ENCODE measurements around the gene RABEP1. TPM values are rescaled to one million over a fixed set of nuclear protein-coding genes. Genes with fewer than 3 reads are reported as not detected.

Gene RABEP1
- total RNA-seq, 4 donors from 2014 or later, result 16.5 to 27.4 (median 25.4) TPM

DNA sequence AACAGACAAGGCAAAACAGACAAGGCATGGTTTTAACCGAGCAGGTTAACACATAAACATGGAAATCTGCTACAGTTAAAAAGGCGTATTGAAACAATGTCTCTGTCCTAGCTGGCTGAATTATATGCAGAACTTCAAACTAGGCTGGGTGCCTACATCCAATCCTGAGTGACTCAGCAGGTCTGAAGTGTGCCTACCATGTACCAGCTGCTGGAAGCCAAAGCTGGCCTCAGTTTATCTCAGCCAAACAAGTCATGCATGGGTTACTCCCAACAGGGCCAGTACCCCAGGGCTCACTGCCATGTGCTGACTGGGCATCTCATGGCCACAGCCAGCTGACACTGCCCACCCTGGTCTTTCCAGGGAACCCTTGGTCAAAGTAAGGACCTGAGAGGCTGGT, 152.9 kb downstream of the RABEP1 start:
- no peak for TF ChIP-seq POLR2A (IDR thresholded peaks at IDR 0.05)
- no peak for TF ChIP-seq CTCF (IDR thresholded peaks at IDR 0.05)
- DNase-seq (ENCODE audit: low spot score in 2 of 2), result no peak
- WGBS, 2 donors, result 91 to 95% methylated on average over 2 of the region's 2 CpGs
- intact Hi-C loops (cut with DNase I; ENCODE audit: low total_unique reads), result no loop called here
- H3K4me3 ChIP-seq (ENCODE audit: low read depth, poor library complexity, severe bottlenecking), result no peak overlapping the region

Other genes starting within 250 kb of the RABEP1 start
- gene SLC52A1, start 246.9 kb upstream of the RABEP1 start, total RNA-seq, result 10 to 100 TPM in 1 of 4 donors, 1 to 10 TPM in 3; 3.3 to 16.1 (median 4.8) TPM
- 1 to 10 TPM; 1.2 to 5.2 (median 3.5) TPM for gene ZFP3, start 203.8 kb upstream of the RABEP1 start, total RNA-seq
- 1 to 10 TPM; 6.5 to 8.7 (median 8.6) TPM for gene ZNF232, start 170.4 kb upstream of the RABEP1 start, total RNA-seq
- under 1 TPM in 3 of 4 donors, not detected in 1; 0.04 to 0.98 (median 0.19) TPM for gene USP6, start 166.3 kb upstream of the RABEP1 start, total RNA-seq
- gene ZNF594, start 90.4 kb upstream of the RABEP1 start, total RNA-seq, result 1 to 10 TPM; 2.4 to 5.0 (median 3.8) TPM
- under 1 TPM in 3 of 4 donors, not detected in 1; 0.46 to 0.97 (median 0.71) TPM for gene SCIMP, start 47.4 kb upstream of the RABEP1 start, total RNA-seq
- gene NUP88, start 137.4 kb downstream of the RABEP1 start, total RNA-seq, result 10 to 100 TPM; 64.7 to 80.1 (median 74.2) TPM
- gene RPAIN, start 137.9 kb downstream of the RABEP1 start, total RNA-seq, result 10 to 100 TPM; 17.4 to 68.0 (median 41.3) TPM
- gene C1QBP, start 156.9 kb downstream of the RABEP1 start, total RNA-seq, result 100 to 1,000 TPM in 3 of 4 donors, 10 to 100 TPM in 1; 89.4 to 153 (median 119) TPM
- gene DHX33, start 186.7 kb downstream of the RABEP1 start, total RNA-seq, result 10 to 100 TPM; 10.2 to 10.9 (median 10.4) TPM
- gene DERL2, start 203.9 kb downstream of the RABEP1 start, total RNA-seq, result 10 to 100 TPM; 21.1 to 50.1 (median 25.7) TPM
- gene MIS12, start 204.3 kb downstream of the RABEP1 start, total RNA-seq, result 10 to 100 TPM in 1 of 4 donors, 1 to 10 TPM in 3; 6.7 to 10.3 (median 9.5) TPM

Data from lower leg skin (tissue), 4 donors.